Measurements from ENCODE around the gene SAMD1. TPM values are rescaled to one million over a fixed set of nuclear protein-coding genes. Genes with fewer than 3 reads are reported as not detected.

Gene SAMD1
- total and polyA plus RNA-seq, 2 experiments from 2014 or later, result 32.2 to 69.0 TPM

DNA sequence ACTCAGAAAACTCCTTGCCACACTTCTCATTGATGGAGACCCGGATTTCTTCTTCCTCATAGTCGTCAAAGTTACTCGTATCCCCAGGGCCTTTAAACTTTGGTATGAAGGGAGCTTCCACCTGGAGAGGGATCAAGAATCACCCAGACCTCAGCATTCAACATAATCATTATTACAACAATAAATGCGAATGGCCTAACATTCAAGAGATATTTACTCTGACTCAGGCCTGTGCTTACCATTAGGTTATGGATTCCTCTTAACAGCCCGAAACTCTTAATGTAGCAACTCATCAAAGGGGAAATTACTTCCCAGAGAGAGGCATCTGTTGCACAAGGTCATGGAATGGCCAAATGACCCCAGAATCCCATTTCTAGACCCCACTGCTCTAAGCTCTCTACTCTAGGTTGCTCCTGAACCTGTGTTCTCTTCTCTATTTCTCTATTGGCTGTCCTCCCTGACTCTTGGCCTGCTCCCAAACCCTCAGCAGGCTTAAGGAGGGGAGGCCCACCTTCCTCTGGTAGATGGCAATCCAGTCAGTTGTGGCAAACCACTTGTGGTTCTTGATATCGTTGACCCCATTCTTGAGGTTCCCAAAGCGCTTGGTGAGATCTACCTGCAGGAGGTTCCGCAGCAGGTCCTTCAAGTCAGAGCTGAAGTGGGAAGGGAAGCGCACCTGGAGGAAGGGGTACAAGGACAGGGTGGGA, 2.7 kb upstream of the SAMD1 start (continued):
- no peak for TF ChIP-seq ETS1 (IDR thresholded peaks at IDR 0.05)

GRCh38 chr19:14091813-14092462, 1.4 kb upstream of the SAMD1 start:
- no peaks in the 10 kb centered on the region for H3K9me2 ChIP-seq (ENCODE audit: insufficient read depth)
- H3K27me3 ChIP-seq (ENCODE audit: insufficient read depth), result peaks cover 16% of the 10 kb centered on the region
- ATAC-seq (peak; percentile 25), DNase-seq (ENCODE audit: low spot score) (peak; percentile 65)
- H3K4me1 ChIP-seq (ENCODE audit: insufficient read depth), result peaks cover 8% of the 10 kb centered on the region
- H2AFZ ChIP-seq, result peak overlapping the region; percentile 90; the same call in 1 of the 2 replicates
- peak overlapping the region; percentile 99 for H3K4me2 ChIP-seq
- peaks cover 9% of the 10 kb centered on the region; the same call in 1 of the 2 replicates for H3K36me3 ChIP-seq (ENCODE audit: insufficient read depth)
- Mint-ChIP-seq H3K36me3 (ENCODE audit: low read depth) (peaks cover 32% of the 10 kb centered on the region), H3K4me3 (peak overlapping the region; percentile 91), H3K9me3 (peaks cover 15% of the 10 kb centered on the region), H3K4me1 (peaks cover 12% of the 10 kb centered on the region), H3K27ac (no peak overlapping the region), H3K27me3 (ENCODE audit: insufficient read depth, low read depth, poor library complexity) (peaks cover 23% of the 10 kb centered on the region)
- peak overlapping the region; percentile 93 for H3K4me3 ChIP-seq
- no peak overlapping the region for H3K27ac ChIP-seq (ENCODE audit: low read depth)
- H4K20me1 ChIP-seq (replicated peaks; ENCODE audit: insufficient read depth), result peaks cover 6% of the 10 kb centered on the region; the same call in 1 of the 2 replicates
- no peaks in the 10 kb centered on the region for H3K79me2 ChIP-seq (replicated peaks; ENCODE audit: insufficient read depth)
- TF ChIP-seq POLR2AphosphoS5 (IDR thresholded peaks at IDR 0.05; ENCODE audit: low read depth), result peak; percentile 31; the same call in 1 of the 2 replicates
- TF ChIP-seq NANOG (IDR thresholded peaks at IDR 0.05; ENCODE audit: borderline replicate concordance), result no peak
- peak; percentile 25; the same call in 1 of the 2 replicates for TF ChIP-seq ETS1 (IDR thresholded peaks at IDR 0.05)
- TF ChIP-seq CTCF (conservative IDR thresholded peaks at IDR 0.05; ENCODE audit: low read depth in 2 of 2), result peak; percentile 32 to 42
- peaks cover 27% of the 10 kb centered on the region for H3F3A ChIP-seq (replicated peaks; ENCODE audit: low read depth)

- ATAC-seq (peak; percentile 75), DNase-seq (ENCODE audit: low spot score) (peak; percentile 63)
- no peak overlapping the region for H3K27ac Mint-ChIP-seq
- H3F3A ChIP-seq (replicated peaks; ENCODE audit: low read depth), result peaks cover 26% of the 10 kb centered on the region
- peaks cover 6% of the 10 kb centered on the region; the same call in 1 of the 2 replicates for H4K20me1 ChIP-seq (replicated peaks; ENCODE audit: insufficient read depth)
- no peaks in the 10 kb centered on the region for H3K79me2 ChIP-seq (replicated peaks; ENCODE audit: insufficient read depth)
- peak overlapping the region; percentile 93 for H3K4me3 ChIP-seq
- H3K4me1 ChIP-seq (ENCODE audit: insufficient read depth), result peaks cover 8% of the 10 kb centered on the region
- H3K4me2 ChIP-seq, result peak overlapping the region; percentile 99
- peak overlapping the region; percentile 90 for H2AFZ ChIP-seq
- H3K9me3 Mint-ChIP-seq, result peaks cover 15% of the 10 kb centered on the region
- H3K36me3 Mint-ChIP-seq (ENCODE audit: low read depth), result peaks cover 28% of the 10 kb centered on the region
- H3K36me3 ChIP-seq (ENCODE audit: insufficient read depth), result peaks cover 9% of the 10 kb centered on the region; the same call in 1 of the 2 replicates
- H3K27ac ChIP-seq (ENCODE audit: low read depth), result 0 out of 2 replicates have a peak overlapping the region, but pooled peaks have one; percentile 55
- TF ChIP-seq ZNF114 (CRISPR knock-in tag; IDR thresholded peaks at IDR 0.05) (no peak), EZH2 (IDR thresholded peaks at IDR 0.05; ENCODE audit: low read depth, unreplicated experiment) (no peak), CTCF (conservative IDR thresholded peaks at IDR 0.05; ENCODE audit: low read depth in 2 of 2) (peak in 1 of 2 experiments; percentile 19; a peak in 1 of 4 replicates)
- H3K27me3 Mint-ChIP-seq (ENCODE audit: insufficient read depth, low read depth, poor library complexity), result peaks cover 23% of the 10 kb centered on the region
- peak overlapping the region; percentile 91 for H3K4me3 Mint-ChIP-seq
- peaks cover 22% of the 10 kb centered on the region for H3K27me3 ChIP-seq (ENCODE audit: insufficient read depth)
- peaks cover 12% of the 10 kb centered on the region for H3K4me1 Mint-ChIP-seq
- H3K9me2 ChIP-seq (ENCODE audit: insufficient read depth), result no peaks in the 10 kb centered on the region
Measured at GRCh38 chr19:14091081-14091812, 696 bp upstream of the SAMD1 start.
